Vagina (tissue), 2 donors: ENCODE results near the gene SLC12A8. TPM values are rescaled to one million over a fixed set of nuclear protein-coding genes. Genes with fewer than 3 reads are reported as not detected.

Source experiments
- DNase-seq, 2 donors: peaks; one replicate each; pipeline ENCODE4 v3.0.0-alpha.2; 2017; ENCODE audit errors: extremely low spot score in 2 of 2
- H3K27ac ChIP-seq: fragments of 200-600 bp; sonication (generic); one replicate; pipeline ENCODE4 v1.5.1; 2019
- H3K27me3 ChIP-seq: fragments of 200-600 bp; sonication (generic); one replicate; pipeline ENCODE4 v1.5.1; 2019
- H3K36me3 ChIP-seq, 2 donors: fragments of 200-600 bp; sonication (generic); one replicate each; pipeline ENCODE4 v1.5.1; 2017 to 2019
- H3K4me1 ChIP-seq: fragments of 200-600 bp; sonication (generic); one replicate; pipeline ENCODE4 v1.5.1; 2019
- H3K4me3 ChIP-seq, 2 donors: fragments of 200-600 bp; sonication (generic); 1 replicate in 1 of 2; 2 replicates in 1 of 2; pipeline ENCODE4 v1.5.1; 2016 to 2019
- H3K9me3 ChIP-seq: fragments of 200-600 bp; sonication (generic); one replicate; pipeline ENCODE4 v1.5.1; 2019
- CTCF ChIP-seq, 3 experiments: fragments of 450-650 bp in 2 of 3; fragments of 200-600 bp in 1 of 3; sonication (generic) in 1 of 3; IDR thresholded peaks; one replicate each; pipeline ENCODE4 v1.5.1; 2017 to 2019; ENCODE audit warnings: antibody characterized with exemption in 3 of 3, mild to moderate bottlenecking in 2 of 3, moderate library complexity in 2 of 3
- POLR2A ChIP-seq, 2 donors: fragments of 450-650 bp; IDR thresholded peaks; one replicate each; pipeline ENCODE4 v1.6.1; 2017; ENCODE audit warnings: antibody characterized with exemption in 2 of 2, mild to moderate bottlenecking in 2 of 2, moderate library complexity in 2 of 2
- POLR2AphosphoS5 ChIP-seq, 2 donors: sonication (generic); formaldehyde crosslinking; IDR thresholded peaks; one replicate each; pipeline ENCODE4 v1.9.0; 2017; ENCODE audit warnings: antibody characterized with exemption in 2 of 2, mild to moderate bottlenecking in 2 of 2, low read depth in 1 of 2; ENCODE audit not compliant: insufficient read depth in 1 of 2
- intact Hi-C: fragments of 100-400 bp; cut with DNase I; formaldehyde crosslinking; loops from one replicate; pipeline ENCODE4 v1.15.1; 2023
- total RNA-seq: library from RNA; depleted of rRNA; stranded (reverse); fragments of >200 nt; gene quantifications from one replicate; pipeline ENCODE4 v1.2.3, GENCODE V29; 2016

Gene SLC12A8
- total RNA-seq, 1 donor from 2014 or later: 6.1 TPM

GRCh38 chr3:125256675-125257074 is 44.1 kb upstream of the SLC12A8 start:
- intact Hi-C loops: no loop called here
- H3K4me3 ChIP-seq: no peak overlapping the region
- no peaks in the 10 kb centered on the region for H3K27me3 ChIP-seq
- H3K4me1 ChIP-seq: no peaks in the 10 kb centered on the region
- TF ChIP-seq POLR2AphosphoS5 (IDR thresholded peaks at IDR 0.05; ENCODE audit: insufficient read depth in 1 of 2, low read depth in 1 of 2): no peak
- no peak for TF ChIP-seq CTCF (IDR thresholded peaks at IDR 0.05)
- TF ChIP-seq POLR2A (IDR thresholded peaks at IDR 0.05): no peak
- no peak for DNase-seq
- no peak overlapping the region for H3K27ac ChIP-seq
- no peaks in the 10 kb centered on the region for H3K36me3 ChIP-seq
- H3K9me3 ChIP-seq: no peaks in the 10 kb centered on the region

GRCh38 chr3:125250973-125251372 is 38.4 kb upstream of the SLC12A8 start:
- no peaks in the 10 kb centered on the region for H3K4me1 ChIP-seq
- no peak overlapping the region for H3K27ac ChIP-seq
- intact Hi-C loops: no loop called here
- H3K9me3 ChIP-seq: no peaks in the 10 kb centered on the region
- no peak overlapping the region for H3K4me3 ChIP-seq
- H3K27me3 ChIP-seq: no peaks in the 10 kb centered on the region
- H3K36me3 ChIP-seq: peaks cover 0 to 5% of the 10 kb centered on the region in 2 donors
- DNase-seq: no peak
- TF ChIP-seq POLR2AphosphoS5 (IDR thresholded peaks at IDR 0.05; ENCODE audit: insufficient read depth in 1 of 2, low read depth in 1 of 2) (no peak), CTCF (IDR thresholded peaks at IDR 0.05) (no peak), POLR2A (IDR thresholded peaks at IDR 0.05) (no peak)

GRCh38 chr3:125246237-125246636 is 33.7 kb upstream of the SLC12A8 start:
- Histone ChIP-seq H3K36me3 (peaks cover 0 to 5% of the 10 kb centered on the region in 2 donors), H3K27ac (no peak overlapping the region), H3K4me3 (no peak overlapping the region), H3K27me3 (no peaks in the 10 kb centered on the region), H3K9me3 (no peaks in the 10 kb centered on the region), H3K4me1 (no peaks in the 10 kb centered on the region)
- intact Hi-C loops: no loop called here
- no peak for TF ChIP-seq POLR2A (IDR thresholded peaks at IDR 0.05)
- TF ChIP-seq POLR2AphosphoS5 (IDR thresholded peaks at IDR 0.05; ENCODE audit: insufficient read depth in 1 of 2, low read depth in 1 of 2): no peak
- TF ChIP-seq CTCF (IDR thresholded peaks at IDR 0.05): no peak
- no peak for DNase-seq

- no peak for DNase-seq
- H3K9me3 ChIP-seq: no peaks in the 10 kb centered on the region
- peaks cover 0 to 5% of the 10 kb centered on the region in 2 donors for H3K36me3 ChIP-seq
- intact Hi-C loops: no loop called here
- no peak for TF ChIP-seq POLR2AphosphoS5 (IDR thresholded peaks at IDR 0.05; ENCODE audit: insufficient read depth in 1 of 2, low read depth in 1 of 2)
- TF ChIP-seq POLR2A (IDR thresholded peaks at IDR 0.05): no peak
- TF ChIP-seq CTCF (IDR thresholded peaks at IDR 0.05): no peak
- no peak overlapping the region for H3K4me3 ChIP-seq
- H3K27me3 ChIP-seq: no peaks in the 10 kb centered on the region
- H3K27ac ChIP-seq: no peak overlapping the region
- no peaks in the 10 kb centered on the region for H3K4me1 ChIP-seq
Observed at GRCh38 chr3:125245521-125245920, 33.0 kb upstream of the SLC12A8 start.

- TF ChIP-seq POLR2AphosphoS5 (IDR thresholded peaks at IDR 0.05; ENCODE audit: insufficient read depth in 1 of 2, low read depth in 1 of 2): no peak
- no peak for TF ChIP-seq POLR2A (IDR thresholded peaks at IDR 0.05)
- TF ChIP-seq CTCF (IDR thresholded peaks at IDR 0.05): no peak
- Histone ChIP-seq H3K27me3 (no peaks in the 10 kb centered on the region), H3K27ac (no peak overlapping the region), H3K9me3 (no peaks in the 10 kb centered on the region), H3K4me3 (no peak overlapping the region), H3K4me1 (no peaks in the 10 kb centered on the region), H3K36me3 (no peaks in the 10 kb centered on the region)
- intact Hi-C loops: no loop called here
- no peak for DNase-seq
Observed at GRCh38 chr3:125240496-125240895, 27.9 kb upstream of the SLC12A8 start.
